K562 (cell line): Measurements from ENCODE around the gene PTAR1. TPM values are rescaled to one million over a fixed set of nuclear protein-coding genes. Genes with fewer than 3 reads are reported as not detected.

Experiments used
- BHLHE40 ChIP-seq: IDR thresholded peaks from 2 replicates; pipeline ENCODE4 v1.6.1; 2011; ENCODE audit warnings: low read length, improper control_type of control experiment
- COPS2 ChIP-seq: fragments of 450-650 bp; conservative IDR thresholded peaks from 2 replicates; pipeline ENCODE4 v1.6.1; 2016; ENCODE audit warnings: mild to moderate bottlenecking, moderate library complexity
- DDX20 ChIP-seq: fragments of 450-650 bp; IDR thresholded peaks from 2 replicates; pipeline ENCODE4 v1.6.1; 2016; ENCODE audit warnings: missing genetic modification characterization, low read depth, mild to moderate bottlenecking, missing compliant biosample characterization, moderate library complexity
- GTF2A2 ChIP-seq: IDR thresholded peaks from 2 replicates; pipeline ENCODE4 v1.6.1; 2016; ENCODE audit warnings: mild to moderate bottlenecking, missing genetic modification characterization, missing compliant biosample characterization
- HDAC8 ChIP-seq: fragments of 450-650 bp; IDR thresholded peaks from 2 replicates; pipeline ENCODE4 v1.6.1; 2016; ENCODE audit warnings: mild to moderate bottlenecking, missing genetic modification characterization, moderate library complexity, missing compliant biosample characterization
- HMG20A ChIP-seq: fragments of 450-650 bp; formaldehyde crosslinking; conservative IDR thresholded peaks from 2 replicates; pipeline ENCODE4 v1.4.0; 2020; ENCODE audit warnings: mild to moderate bottlenecking, mixed read lengths
- HNRNPK ChIP-seq: fragments of 200-400 bp; formaldehyde crosslinking; IDR thresholded peaks from one replicate; pipeline ENCODE4 v1.6.1; 2018; ENCODE audit warnings: mild to moderate bottlenecking, low read depth, low read length; ENCODE audit not compliant: poor library complexity, severe bottlenecking
- IFI16 ChIP-seq: fragments of 250-450 bp; sonication (Bioruptor Pico); IDR thresholded peaks from 2 replicates; pipeline ENCODE4 v2.1.2; 2022; ENCODE audit warnings: mild to moderate bottlenecking, inconsistent platforms
- LCOR ChIP-seq: sonication (generic); formaldehyde crosslinking; IDR thresholded peaks from 2 replicates; pipeline ENCODE4 v1.8.0; 2022; ENCODE audit warnings: mild to moderate bottlenecking, missing genetic modification reagents
- POLR3G ChIP-seq: IDR thresholded peaks from 2 replicates; pipeline ENCODE4 v1.6.1; 2011; ENCODE audit not compliant: insufficient read length, insufficient replicate concordance; ENCODE audit errors: extremely low read depth
- POU5F1 ChIP-seq: fragments of 150-350 bp; IDR thresholded peaks from 2 replicates; pipeline ENCODE4 v1.6.1; 2014; ENCODE audit warnings: borderline replicate concordance, low read length, low read depth, mild to moderate bottlenecking; ENCODE audit not compliant: partially characterized antibody
- SRSF3 ChIP-seq: fragments of 200-400 bp; formaldehyde crosslinking; IDR thresholded peaks from 2 replicates; pipeline ENCODE4 v1.6.1; 2016; ENCODE audit warnings: mild to moderate bottlenecking, low read length, moderate library complexity; ENCODE audit not compliant: insufficient read depth
- TGIF2 ChIP-seq: sonication (generic); formaldehyde crosslinking; IDR thresholded peaks from 2 replicates; pipeline ENCODE4 v1.8.1; 2022; ENCODE audit warnings: mild to moderate bottlenecking, missing genetic modification reagents, moderate library complexity
- ZNF282 ChIP-seq: sonication (generic); formaldehyde crosslinking; IDR thresholded peaks from 2 replicates; pipeline ENCODE4 v1.8.1; 2023; ENCODE audit warnings: missing genetic modification reagents
- polyA plus RNA-seq, 8 experiments: library from polyadenylated mRNA; depleted of rRNA in 4 of 8; stranded (reverse) in 5 of 8; unstranded in 3 of 8; fragments of >200 nt; fragmentation: Nextera tagmentation in 2 of 8; fragmentation: Illumina TruSeq in 1 of 8; extraction: Ambion mirVana in 2 of 8; extraction: Trizol in 1 of 8; gene quantifications; 2 replicates each; pipeline versions ENCODE4 v1.2.1 to v1.2.3, GENCODE V29; 2011 to 2014; ENCODE audit warnings: inconsistent platforms in 1 of 8, missing spikeins in 1 of 8
- total RNA-seq, 7 experiments: library from RNA; depleted of rRNA in 6 of 7; stranded (reverse); fragments of >200 nt in 6 of 7; fragmentation: Illumina TruSeq in 2 of 7; extraction: Trizol in 2 of 7; gene quantifications; 2 replicates each; pipeline versions ENCODE4 v1.2.1 to v1.2.3, GENCODE V29; 2011 to 2021; ENCODE audit warnings: low replicate concordance in 1 of 7
- TF ChIP-seq, protein P1 (sequence below): fragments of 200-800 bp; sonication (Bioruptor generic); IDR thresholded peaks from 2 replicates; pipeline ENCODE4 v1.6.1; 2016; ENCODE audit warnings: missing genetic modification characterization, missing compliant biosample characterization
- TF ChIP-seq, protein P2 (sequence below): fragments of 450-650 bp; IDR thresholded peaks from 2 replicates; pipeline ENCODE4 v1.7.1; 2018; ENCODE audit warnings: mild to moderate bottlenecking, low read depth; ENCODE audit not compliant: partially characterized antibody
- TF ChIP-seq, protein P3 (sequence below): fragments of 250-450 bp; sonication (Bioruptor Pico); IDR thresholded peaks from 2 replicates; pipeline ENCODE4 v1.5.0; 2021
- TF ChIP-seq, protein P4 (sequence below): fragments of 250-450 bp; sonication (Bioruptor Pico); IDR thresholded peaks from 2 replicates; pipeline ENCODE4 v1.9.0; 2021; ENCODE audit warnings: mild to moderate bottlenecking

PTAR1 gene
- total and polyA plus RNA-seq, 9 of the 15 experiments (the other 6 are each of a cell fraction or from before 2014, with no cell fraction given) = 10.1 to 48.0 (median 28.0) TPM

DNA sequence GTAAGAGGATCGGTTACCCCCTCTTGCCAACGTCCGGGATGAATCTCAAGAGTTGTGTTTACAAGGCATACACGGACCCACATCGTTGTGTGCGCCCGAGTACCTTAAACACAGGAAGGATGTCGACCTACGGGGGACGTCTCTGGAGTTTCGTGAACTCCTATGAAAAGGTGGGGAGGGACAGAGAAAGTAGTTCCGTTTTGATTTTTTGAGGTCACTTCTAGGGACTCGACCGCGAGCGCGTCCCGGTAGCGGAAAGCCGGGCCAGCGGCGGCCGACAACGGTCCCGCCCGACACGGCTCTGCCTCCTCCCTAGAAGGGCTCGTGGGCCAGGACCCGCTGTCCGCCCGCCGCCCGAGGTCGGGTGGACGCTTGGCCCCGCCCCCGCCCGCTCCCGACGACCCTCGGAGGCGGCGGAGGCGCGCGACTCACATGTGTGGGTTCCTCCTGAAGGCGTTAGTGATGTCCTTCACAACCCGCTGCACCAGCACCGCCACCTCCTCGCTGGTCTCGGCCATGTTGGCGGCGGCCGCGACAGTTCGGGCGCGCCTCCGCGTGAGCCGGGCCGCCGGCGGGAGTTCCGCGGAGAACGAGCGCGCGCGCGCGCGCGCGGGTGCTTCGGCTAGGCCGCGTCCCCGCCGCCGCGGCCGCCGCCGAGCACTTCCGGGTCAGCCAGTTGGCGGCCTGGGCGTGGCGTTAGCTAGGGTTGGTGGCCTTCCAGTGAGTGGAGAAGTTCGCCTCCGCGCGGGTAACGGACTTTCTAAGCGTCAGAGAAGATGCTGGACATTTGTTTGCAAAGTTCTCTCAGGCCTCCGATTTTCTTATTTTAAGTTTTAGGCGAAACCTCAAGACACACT, at the start of gene PTAR1 (continued):
- TF ChIP-seq, protein P1, sequence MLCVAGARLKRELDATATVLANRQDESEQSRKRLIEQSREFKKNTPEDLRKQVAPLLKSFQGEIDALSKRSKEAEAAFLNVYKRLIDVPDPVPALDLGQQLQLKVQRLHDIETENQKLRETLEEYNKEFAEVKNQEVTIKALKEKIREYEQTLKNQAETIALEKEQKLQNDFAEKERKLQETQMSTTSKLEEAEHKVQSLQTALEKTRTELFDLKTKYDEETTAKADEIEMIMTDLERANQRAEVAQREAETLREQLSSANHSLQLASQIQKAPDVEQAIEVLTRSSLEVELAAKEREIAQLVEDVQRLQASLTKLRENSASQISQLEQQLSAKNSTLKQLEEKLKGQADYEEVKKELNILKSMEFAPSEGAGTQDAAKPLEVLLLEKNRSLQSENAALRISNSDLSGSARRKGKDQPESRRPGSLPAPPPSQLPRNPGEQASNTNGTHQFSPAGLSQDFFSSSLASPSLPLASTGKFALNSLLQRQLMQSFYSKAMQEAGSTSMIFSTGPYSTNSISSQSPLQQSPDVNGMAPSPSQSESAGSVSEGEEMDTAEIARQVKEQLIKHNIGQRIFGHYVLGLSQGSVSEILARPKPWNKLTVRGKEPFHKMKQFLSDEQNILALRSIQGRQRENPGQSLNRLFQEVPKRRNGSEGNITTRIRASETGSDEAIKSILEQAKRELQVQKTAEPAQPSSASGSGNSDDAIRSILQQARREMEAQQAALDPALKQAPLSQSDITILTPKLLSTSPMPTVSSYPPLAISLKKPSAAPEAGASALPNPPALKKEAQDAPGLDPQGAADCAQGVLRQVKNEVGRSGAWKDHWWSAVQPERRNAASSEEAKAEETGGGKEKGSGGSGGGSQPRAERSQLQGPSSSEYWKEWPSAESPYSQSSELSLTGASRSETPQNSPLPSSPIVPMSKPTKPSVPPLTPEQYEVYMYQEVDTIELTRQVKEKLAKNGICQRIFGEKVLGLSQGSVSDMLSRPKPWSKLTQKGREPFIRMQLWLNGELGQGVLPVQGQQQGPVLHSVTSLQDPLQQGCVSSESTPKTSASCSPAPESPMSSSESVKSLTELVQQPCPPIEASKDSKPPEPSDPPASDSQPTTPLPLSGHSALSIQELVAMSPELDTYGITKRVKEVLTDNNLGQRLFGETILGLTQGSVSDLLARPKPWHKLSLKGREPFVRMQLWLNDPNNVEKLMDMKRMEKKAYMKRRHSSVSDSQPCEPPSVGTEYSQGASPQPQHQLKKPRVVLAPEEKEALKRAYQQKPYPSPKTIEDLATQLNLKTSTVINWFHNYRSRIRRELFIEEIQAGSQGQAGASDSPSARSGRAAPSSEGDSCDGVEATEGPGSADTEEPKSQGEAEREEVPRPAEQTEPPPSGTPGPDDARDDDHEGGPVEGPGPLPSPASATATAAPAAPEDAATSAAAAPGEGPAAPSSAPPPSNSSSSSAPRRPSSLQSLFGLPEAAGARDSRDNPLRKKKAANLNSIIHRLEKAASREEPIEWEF (CRISPR knock-in tag) = no peak
- TF ChIP-seq LCOR (CRISPR knock-in tag) (no peak), HDAC8 (tag) (no peak), POU5F1 (no peak), BHLHE40 (no peak), POLR3G (no peak), HMG20A (CRISPR knock-in tag) (no peak), SRSF3 (no peak), COPS2 (no peak), TGIF2 (no peak), ZNF282 (CRISPR knock-in tag) (no peak), HNRNPK (no peak), GTF2A2 (tag) (no peak), IFI16 (CRISPR knock-in tag) (no peak), DDX20 (tag) (no peak)
- TF ChIP-seq, protein P2, sequence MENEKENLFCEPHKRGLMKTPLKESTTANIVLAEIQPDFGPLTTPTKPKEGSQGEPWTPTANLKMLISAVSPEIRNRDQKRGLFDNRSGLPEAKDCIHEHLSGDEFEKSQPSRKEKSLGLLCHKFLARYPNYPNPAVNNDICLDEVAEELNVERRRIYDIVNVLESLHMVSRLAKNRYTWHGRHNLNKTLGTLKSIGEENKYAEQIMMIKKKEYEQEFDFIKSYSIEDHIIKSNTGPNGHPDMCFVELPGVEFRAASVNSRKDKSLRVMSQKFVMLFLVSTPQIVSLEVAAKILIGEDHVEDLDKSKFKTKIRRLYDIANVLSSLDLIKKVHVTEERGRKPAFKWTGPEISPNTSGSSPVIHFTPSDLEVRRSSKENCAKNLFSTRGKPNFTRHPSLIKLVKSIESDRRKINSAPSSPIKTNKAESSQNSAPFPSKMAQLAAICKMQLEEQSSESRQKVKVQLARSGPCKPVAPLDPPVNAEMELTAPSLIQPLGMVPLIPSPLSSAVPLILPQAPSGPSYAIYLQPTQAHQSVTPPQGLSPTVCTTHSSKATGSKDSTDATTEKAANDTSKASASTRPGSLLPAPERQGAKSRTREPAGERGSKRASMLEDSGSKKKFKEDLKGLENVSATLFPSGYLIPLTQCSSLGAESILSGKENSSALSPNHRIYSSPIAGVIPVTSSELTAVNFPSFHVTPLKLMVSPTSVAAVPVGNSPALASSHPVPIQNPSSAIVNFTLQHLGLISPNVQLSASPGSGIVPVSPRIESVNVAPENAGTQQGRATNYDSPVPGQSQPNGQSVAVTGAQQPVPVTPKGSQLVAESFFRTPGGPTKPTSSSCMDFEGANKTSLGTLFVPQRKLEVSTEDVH = peak; percentile 37
- TF ChIP-seq, protein P3, sequence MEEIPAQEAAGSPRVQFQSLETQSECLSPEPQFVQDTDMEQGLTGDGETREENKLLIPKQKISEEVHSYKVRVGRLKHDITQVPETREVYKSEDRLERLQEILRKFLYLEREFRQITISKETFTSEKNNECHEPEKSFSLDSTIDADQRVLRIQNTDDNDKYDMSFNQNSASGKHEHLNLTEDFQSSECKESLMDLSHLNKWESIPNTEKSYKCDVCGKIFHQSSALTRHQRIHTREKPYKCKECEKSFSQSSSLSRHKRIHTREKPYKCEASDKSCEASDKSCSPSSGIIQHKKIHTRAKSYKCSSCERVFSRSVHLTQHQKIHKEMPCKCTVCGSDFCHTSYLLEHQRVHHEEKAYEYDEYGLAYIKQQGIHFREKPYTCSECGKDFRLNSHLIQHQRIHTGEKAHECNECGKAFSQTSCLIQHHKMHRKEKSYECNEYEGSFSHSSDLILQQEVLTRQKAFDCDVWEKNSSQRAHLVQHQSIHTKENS = no peak
- TF ChIP-seq, protein P4, sequence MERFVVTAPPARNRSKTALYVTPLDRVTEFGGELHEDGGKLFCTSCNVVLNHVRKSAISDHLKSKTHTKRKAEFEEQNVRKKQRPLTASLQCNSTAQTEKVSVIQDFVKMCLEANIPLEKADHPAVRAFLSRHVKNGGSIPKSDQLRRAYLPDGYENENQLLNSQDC (CRISPR knock-in tag) = peak; percentile 25; the same call in 1 of the 2 replicates
